Stomach (tissue), 4 donors: ENCODE results near the gene AKR1B1.

Source experiments
- EP300 ChIP-seq: sonication (generic); formaldehyde crosslinking; IDR thresholded peaks from one replicate; pipeline ENCODE4 v1.6.1; 2017; ENCODE audit warnings: antibody characterized with exemption
- TF ChIP-seq, protein P1 (sequence below), 7 experiments: fragments of 450-650 bp in 4 of 7; fragments of 200-600 bp in 3 of 7; sonication (generic) in 3 of 7; IDR thresholded peaks; one replicate each; pipeline ENCODE4 v1.5.1; 2016 to 2019; ENCODE audit warnings: antibody characterized with exemption in 7 of 7, control low read depth in 2 of 7, mild to moderate bottlenecking in 1 of 7

DNA sequence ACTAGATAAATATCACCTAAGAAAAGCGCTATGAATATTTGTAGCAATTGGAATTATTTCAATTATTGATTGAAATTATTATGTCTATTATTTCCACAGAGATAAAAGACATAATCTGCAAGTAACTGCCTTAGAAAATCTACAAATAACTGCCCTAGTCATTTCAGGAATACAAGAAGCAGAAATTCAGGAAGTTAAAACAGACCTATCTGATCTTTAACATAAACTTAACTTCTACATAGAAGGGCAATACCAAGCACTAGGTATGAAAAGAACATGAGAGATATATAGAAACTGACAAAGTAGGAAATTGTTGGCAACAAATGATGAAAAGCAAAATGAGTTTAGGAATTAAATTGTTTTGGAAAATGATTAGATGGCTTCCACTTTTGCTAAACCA is 36.6 kb upstream of the AKR1B1 start:
- TF ChIP-seq EP300 = no peak
- TF ChIP-seq, protein P1, sequence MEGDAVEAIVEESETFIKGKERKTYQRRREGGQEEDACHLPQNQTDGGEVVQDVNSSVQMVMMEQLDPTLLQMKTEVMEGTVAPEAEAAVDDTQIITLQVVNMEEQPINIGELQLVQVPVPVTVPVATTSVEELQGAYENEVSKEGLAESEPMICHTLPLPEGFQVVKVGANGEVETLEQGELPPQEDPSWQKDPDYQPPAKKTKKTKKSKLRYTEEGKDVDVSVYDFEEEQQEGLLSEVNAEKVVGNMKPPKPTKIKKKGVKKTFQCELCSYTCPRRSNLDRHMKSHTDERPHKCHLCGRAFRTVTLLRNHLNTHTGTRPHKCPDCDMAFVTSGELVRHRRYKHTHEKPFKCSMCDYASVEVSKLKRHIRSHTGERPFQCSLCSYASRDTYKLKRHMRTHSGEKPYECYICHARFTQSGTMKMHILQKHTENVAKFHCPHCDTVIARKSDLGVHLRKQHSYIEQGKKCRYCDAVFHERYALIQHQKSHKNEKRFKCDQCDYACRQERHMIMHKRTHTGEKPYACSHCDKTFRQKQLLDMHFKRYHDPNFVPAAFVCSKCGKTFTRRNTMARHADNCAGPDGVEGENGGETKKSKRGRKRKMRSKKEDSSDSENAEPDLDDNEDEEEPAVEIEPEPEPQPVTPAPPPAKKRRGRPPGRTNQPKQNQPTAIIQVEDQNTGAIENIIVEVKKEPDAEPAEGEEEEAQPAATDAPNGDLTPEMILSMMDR (IDR thresholded peaks at IDR 0.05) = no peak
